Neural cell (in vitro differentiated cells): ENCODE data around the gene SLC37A2.

Source experiments
- CTCF ChIP-seq: fragments of 450-650 bp; IDR thresholded peaks from 2 replicates; pipeline ENCODE4 v1.5.1; 2014; ENCODE audit warnings: antibody characterized with exemption, mild to moderate bottlenecking, moderate library complexity; ENCODE audit not compliant: poor library complexity, severe bottlenecking
- POLR2AphosphoS5 ChIP-seq: IDR thresholded peaks from 2 replicates; pipeline ENCODE4 v1.6.1; 2012

DNA sequence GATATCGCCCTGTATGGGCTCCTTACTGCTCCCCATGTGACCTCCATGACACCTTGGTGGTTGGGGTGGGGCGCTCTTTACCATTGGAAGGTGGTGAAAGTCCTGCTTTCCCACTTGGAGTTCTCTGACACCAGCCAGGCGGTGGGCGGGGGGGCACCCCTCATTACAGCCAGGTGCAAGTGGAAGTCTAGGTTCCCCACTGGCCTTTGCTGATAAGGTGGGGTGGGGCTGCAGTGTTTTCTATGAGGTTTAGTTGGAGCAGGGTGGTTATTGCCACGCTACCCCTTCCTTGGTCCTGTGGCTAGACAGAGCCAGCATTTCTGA is 5.5 kb upstream of the SLC37A2 start:
- TF ChIP-seq CTCF (no peak), POLR2AphosphoS5 (no peak)
